Stimulated activated CD8-positive, alpha-beta memory T cell treated with anti-CD3 and anti-CD28 coated beads, Interleukin-12 subunit alpha, Interleukin-12 subunit beta, amount 100 ng/mL, for 1 hour (primary cell): ENCODE data around the gene PIGR.

Source experiments
- DNase-seq: peaks from one replicate; pipeline ENCODE4 v3.0.0-alpha.2; 2020; ENCODE audit warnings: low read depth

PIGR gene

DNA sequence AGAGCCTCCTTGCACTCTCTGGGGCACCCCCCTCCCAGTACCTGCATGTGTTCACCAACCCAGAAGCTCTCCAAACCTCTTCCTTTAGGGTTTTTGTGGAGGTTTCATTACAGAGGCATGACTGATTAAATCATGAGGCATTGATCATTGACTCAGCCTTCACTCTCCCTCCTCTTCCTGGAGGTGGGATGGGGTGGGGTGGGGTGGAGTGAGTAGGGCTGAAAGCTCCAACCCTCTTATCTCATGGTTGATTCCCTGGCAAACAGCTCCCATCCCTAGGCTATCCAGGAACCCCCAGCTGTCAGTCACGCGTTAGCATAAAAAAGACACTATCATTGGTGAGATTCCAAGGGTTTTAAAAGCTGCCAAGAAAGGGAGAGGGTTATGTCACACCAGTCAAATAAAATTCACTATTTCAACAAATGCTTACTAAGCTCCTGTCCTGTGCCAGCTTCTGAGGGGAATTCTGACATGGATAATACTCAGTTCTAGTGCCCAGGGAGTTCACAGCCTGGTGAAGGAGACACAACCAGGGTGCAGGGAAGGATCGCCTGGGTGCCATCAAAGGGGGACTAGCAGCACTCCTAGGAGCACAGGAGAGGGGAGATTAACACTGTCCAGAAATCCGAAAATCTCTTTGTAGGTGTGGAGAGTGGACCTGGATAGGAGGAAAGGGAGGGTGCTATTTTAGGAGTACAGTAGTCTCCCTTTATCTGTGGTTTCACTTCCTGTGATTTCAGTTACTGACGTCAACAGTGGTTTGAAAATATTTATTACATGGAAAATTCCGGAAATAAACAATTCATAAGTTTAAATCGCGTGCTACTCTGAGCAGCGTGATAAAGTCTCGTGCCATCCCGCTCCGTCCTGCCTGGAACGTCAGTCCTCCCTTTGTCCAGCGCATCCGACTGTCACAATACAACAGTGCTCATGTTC, 55.9 kb downstream of the PIGR start:
- no peak for DNase-seq

DNA sequence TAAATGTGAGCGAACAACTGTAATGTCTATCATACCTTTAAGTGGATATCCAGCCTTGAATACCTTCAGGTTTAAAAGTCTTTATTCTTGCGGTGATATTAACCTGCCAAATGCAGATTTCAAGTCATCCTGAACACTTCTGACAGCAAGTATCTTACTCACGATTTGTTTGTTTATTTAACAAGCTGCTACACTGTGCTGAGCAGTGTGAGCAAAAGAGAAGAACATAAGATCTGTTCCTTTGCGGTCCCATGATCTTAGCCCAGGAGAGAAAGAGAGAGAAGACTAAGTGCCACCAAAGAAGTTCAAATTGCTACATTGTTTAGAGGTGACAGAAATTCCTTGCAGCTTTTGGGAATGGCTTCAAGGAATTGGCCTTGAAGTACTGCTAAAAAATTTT, 58.6 kb downstream of the PIGR start:
- no peak for DNase-seq

DNA sequence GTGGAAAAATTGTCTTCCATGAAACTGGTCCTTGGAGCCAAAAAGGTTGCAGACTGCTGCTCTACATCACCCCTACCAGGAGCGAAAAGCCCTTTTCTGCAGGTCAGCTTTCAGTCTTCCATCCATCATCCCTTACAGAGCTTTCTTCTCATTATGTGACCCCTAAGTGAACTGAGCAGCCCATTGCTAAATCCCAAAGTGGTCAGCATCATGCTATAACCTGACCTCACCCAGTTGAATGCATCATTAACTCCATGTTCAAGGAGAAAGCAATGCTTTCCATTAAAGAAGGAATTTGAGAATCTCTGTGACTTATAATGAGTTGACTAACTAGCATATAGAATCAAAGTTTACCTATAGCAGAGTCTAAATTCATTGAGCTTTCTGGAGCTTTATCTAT, 59.4 kb downstream of the PIGR start:
- DNase-seq, result no peak

DNA sequence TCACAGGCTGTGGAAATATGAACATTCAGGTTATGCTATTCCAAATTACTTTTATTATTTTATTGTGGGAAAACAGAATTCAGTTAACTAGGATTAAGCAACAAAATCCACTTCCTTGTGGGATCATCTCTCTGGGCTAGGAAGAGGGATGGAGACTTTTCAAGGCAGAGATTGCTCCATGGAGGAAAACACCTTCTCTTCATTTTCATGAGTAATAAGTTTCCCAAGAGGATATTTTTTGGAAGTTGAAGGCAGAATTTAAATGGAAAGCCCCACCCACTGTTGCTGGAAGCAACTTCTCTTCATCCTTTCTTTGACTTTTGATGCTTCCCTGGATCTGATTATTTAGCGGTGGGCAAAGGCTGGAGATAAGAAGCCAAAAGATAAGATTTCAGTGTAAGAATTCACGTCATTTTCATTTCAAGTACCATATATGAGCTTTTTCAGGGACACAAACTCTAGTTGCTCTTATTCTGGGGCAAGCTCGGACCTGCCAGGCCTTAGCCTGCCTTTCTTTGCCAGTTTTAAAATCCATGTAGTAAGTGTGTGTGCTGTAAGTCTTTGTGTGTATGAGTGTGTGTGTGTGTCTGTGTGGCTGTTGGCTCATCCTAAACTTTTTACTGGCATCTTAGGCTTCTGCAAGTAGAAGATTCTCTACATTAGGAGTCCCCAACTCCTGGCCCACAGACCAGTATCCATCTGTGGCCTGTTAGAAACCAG, 60.8 kb downstream of the PIGR start:
- no peak for DNase-seq

DNA sequence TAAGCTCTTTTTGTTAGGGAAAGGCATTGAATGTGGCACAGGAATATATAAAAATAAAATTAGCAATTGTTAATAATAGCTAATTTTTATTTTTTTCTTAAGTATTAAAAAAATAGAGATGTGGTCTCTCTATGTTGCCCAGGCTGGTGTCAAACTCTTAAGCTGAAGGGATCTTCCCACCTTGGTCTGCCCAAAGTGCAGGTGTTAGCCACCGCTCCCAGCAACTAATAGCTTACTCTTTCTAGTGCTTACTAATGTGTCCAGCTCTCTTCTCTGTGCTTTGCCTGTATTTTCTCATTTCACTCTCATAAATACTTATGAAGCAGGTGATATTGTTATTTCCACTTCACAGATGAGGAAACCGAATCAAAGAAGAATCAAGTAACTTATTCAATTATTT, 62.4 kb downstream of the PIGR start:
- no peak for DNase-seq

DNA sequence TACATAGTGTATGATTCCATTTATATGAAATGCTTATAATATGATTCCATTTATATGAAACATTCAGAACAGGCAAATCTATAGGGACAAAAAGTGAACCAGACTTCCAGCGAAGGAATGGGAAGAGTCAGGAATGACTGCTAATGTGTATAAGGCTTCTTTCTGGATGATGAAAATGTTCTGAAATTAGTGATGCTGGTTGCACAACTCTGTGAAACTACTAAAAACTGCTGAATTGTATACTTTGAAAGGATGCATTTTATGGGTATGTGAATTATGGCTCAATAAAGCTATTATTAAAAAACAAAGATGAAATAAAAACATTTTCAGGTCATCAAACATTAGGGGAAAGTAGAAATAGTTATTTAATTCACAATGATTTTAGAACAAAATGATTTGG, 63.1 kb downstream of the PIGR start:
- DNase-seq, result no peak

DNA sequence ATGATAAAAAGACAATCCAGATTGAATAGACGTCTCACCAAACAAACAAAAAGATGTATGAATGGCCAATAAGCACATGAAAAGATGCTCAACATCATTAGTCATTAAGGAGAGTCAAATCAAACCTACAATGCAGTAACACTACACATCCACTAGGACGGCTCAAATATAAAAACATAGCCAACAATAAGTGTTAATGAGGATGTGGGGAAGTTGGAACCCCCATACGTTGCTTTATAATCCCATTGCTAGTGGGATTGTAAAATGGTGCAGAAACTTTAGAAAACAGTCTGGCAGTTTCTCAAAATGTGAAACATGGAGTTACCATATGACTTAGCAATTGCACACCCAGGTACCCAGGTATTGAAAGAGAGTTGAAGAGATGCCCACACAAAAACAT, 63.7 kb downstream of the PIGR start:
- no peak for DNase-seq

DNA sequence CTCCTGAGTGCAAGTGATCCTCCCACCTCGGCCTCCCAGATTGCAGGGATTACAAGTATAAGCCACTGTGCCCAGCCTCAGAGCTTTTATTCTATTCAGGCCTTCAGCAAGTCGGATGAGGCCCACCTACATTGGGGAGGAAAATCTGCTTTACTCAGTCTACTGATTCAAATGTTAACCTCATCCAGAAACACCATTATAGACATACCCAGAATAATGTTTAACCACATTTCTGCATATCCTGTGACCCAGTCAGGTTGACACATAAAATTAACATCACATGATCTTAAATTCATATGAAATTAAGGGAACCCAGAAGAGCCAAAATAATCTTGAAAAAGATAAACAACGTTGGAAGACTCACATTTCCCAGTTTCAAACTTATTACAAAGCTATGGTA, 66.0 kb downstream of the PIGR start:
- DNase-seq, result no peak
